K562 (cell line): ENCODE data around the gene TMEM181. TPM values are rescaled to one million over a fixed set of nuclear protein-coding genes. Genes with fewer than 3 reads are reported as not detected.

Source experiments
- ATAC-seq: fragments of 200-7000 bp; cut with Tn5 transposase; 3 replicates; pipeline ENCODE4 v1.9.1; 2020; ENCODE audit warnings: moderate library complexity
- BruUV-seq: library from RNA; stranded (reverse); fragments of 400-500 nt; replicated peaks from 2 replicates; lab custom pipeline; 2021; lab: Mats Ljungman, UMichigan
- CTCF ChIA-PET: fragments of 300-600 bp; formaldehyde crosslinking; extraction: SDS; loops from one replicate; lab custom pipeline; 2021; ENCODE audit warnings: low intra/inter-chr PET ratio; lab: Yijun Ruan, JAX
- POLR2A ChIA-PET: fragments of 300-600, 350-650 bp; sonication (Branson Sonifier 250); formaldehyde crosslinking; extraction: SDS; loops from one replicate; lab custom pipeline; 2021; ENCODE audit warnings: antibody characterized with exemption, inconsistent platforms; lab: Yijun Ruan, JAX
- DNase-seq, 4 experiments: peaks; one replicate each; pipeline versions ENCODE4 v3.0.0 to v3.0.0-alpha.2; 2011 to 2018; ENCODE audit warnings: low spot score in 3 of 4, mixed read lengths in 3 of 4; ENCODE audit errors: extremely low read depth in 1 of 4
- FAIRE-seq: peaks from 2 replicates; lab custom pipeline; 2011; peaks lifted over from hg19 to GRCh38; lab: Jason Lieb, UNC
- H2AFZ ChIP-seq: 2 replicates; pipeline ENCODE4 v1.6.0; 2011; ENCODE audit warnings: low read depth, low read length, control low read depth, inconsistent platforms
- H3K27ac ChIP-seq: fragments of 200-600 bp; 3 replicates; pipeline ENCODE4 v1.8.0; 2011; ENCODE audit warnings: low read depth, mild to moderate bottlenecking, control low read depth, inconsistent platforms, low read length, moderate library complexity, mixed read lengths; ENCODE audit errors: extremely low read depth
- H3K27me3 ChIP-seq, 2 experiments: fragments of 300-600 bp in 1 of 2; 2 replicates in 1 of 2; 3 replicates in 1 of 2; pipeline versions ENCODE4 v1.6.0 to v1.8.0; 2011; ENCODE audit warnings: inconsistent platforms in 2 of 2, low read length in 2 of 2, mild to moderate bottlenecking in 1 of 2, mixed read lengths in 1 of 2, moderate library complexity in 1 of 2; ENCODE audit not compliant: control insufficient read depth in 2 of 2, insufficient read depth in 2 of 2
- H3K36me3 ChIP-seq: fragments of 300-600 bp; 3 replicates; pipeline ENCODE4 v1.8.0; 2011; ENCODE audit warnings: mild to moderate bottlenecking, low read length, inconsistent platforms; ENCODE audit not compliant: control insufficient read depth, insufficient read depth
- H3K4me1 ChIP-seq, 2 experiments: fragments of 200-600 bp in 1 of 2; replicated peaks in 1 of 2; 2 replicates in 1 of 2; 3 replicates in 1 of 2; pipeline versions ENCODE4 v1.5.1 to v1.8.0; 2011; ENCODE audit warnings: inconsistent platforms in 2 of 2, low read length in 2 of 2, mild to moderate bottlenecking in 1 of 2, mixed read lengths in 1 of 2, moderate library complexity in 1 of 2; ENCODE audit not compliant: control insufficient read depth in 2 of 2, insufficient read depth in 2 of 2
- H3K4me2 ChIP-seq: 2 replicates; pipeline ENCODE4 v1.6.1; 2011; ENCODE audit warnings: low read length, control low read depth, inconsistent platforms, mixed read lengths; ENCODE audit not compliant: insufficient read depth
- H3K4me3 ChIP-seq: fragments of 200-600 bp; sonication (generic), shearing (Covaris generic); 2 replicates; pipeline ENCODE4 v1.5.1; 2016; ENCODE audit warnings: control low read depth, inconsistent platforms
- H3K79me2 ChIP-seq: fragments of 200-600 bp; 3 replicates; pipeline ENCODE4 v1.8.0; 2011; ENCODE audit warnings: low read length, inconsistent platforms; ENCODE audit not compliant: control insufficient read depth, insufficient read depth
- H3K9ac ChIP-seq, 2 experiments: 2 replicates each; pipeline versions ENCODE4 v1.6.0 to v1.6.1; 2011; ENCODE audit warnings: low read depth in 2 of 2, low read length in 2 of 2, control low read depth in 1 of 2, inconsistent platforms in 1 of 2, mild to moderate bottlenecking in 1 of 2, mixed read lengths in 1 of 2; ENCODE audit not compliant: insufficient read depth in 1 of 2
- H3K9me1 ChIP-seq: one replicate; pipeline ENCODE4 v1.6.0; 2011; ENCODE audit warnings: inconsistent platforms, mild to moderate bottlenecking, low read length, moderate library complexity; ENCODE audit not compliant: control insufficient read depth, insufficient read depth
- H3K9me3 ChIP-seq: replicated peaks from 2 replicates; pipeline ENCODE4 v1.5.1; 2011; ENCODE audit warnings: low read depth, low read length, inconsistent platforms; ENCODE audit not compliant: control insufficient read depth, insufficient read depth
- H4K20me1 ChIP-seq: replicated peaks from 2 replicates; pipeline ENCODE4 v1.6.1; 2011; ENCODE audit warnings: low read length, inconsistent platforms, mixed read lengths; ENCODE audit not compliant: control insufficient read depth, insufficient read depth
- HMG20A ChIP-seq: fragments of 450-650 bp; formaldehyde crosslinking; conservative IDR thresholded peaks from 2 replicates; pipeline ENCODE4 v1.4.0; 2020; ENCODE audit warnings: mild to moderate bottlenecking, mixed read lengths
- MNT ChIP-seq, 2 experiments: fragments of 450-650 bp; conservative IDR thresholded peaks; 2 replicates each; pipeline ENCODE4 v1.6.1; 2017; ENCODE audit warnings: mild to moderate bottlenecking in 2 of 2, moderate library complexity in 2 of 2
- RAD51 ChIP-seq: fragments of 450-650 bp; IDR thresholded peaks from 2 replicates; pipeline ENCODE4 v1.7.1; 2016; ENCODE audit warnings: low read depth, mild to moderate bottlenecking, borderline replicate concordance
- RBBP5 ChIP-seq: fragments of 200-600 bp; sonication (generic); IDR thresholded peaks from 2 replicates; pipeline ENCODE4 v1.6.1; 2012; ENCODE audit warnings: borderline replicate concordance, mild to moderate bottlenecking, low read length, control low read depth, inconsistent platforms; ENCODE audit not compliant: insufficient read depth, poor library complexity, severe bottlenecking
- WGBS: fragments of 100-300 bp; shearing (Covaris generic); methylation state at CpG from one replicate; pipeline ENCODE4 v1.1.6; 2016; ENCODE audit warnings: low coverage, mixed read lengths; ENCODE audit not compliant: insufficient coverage; ENCODE audit errors: missing lambda C conversion rate; 5-methylcytosine and 5-hydroxymethylcytosine counted together
- in situ Hi-C: fragments of 300-500 bp; cut with MboI; formaldehyde crosslinking; loops from 4 replicates; pipeline ENCODE4 v1.15.0; 2018; ENCODE audit warnings: inconsistent platforms, mixed read lengths
- intact Hi-C: fragments of 100-400 bp; cut with micrococcal nuclease; formaldehyde crosslinking; loops from 2 replicates; pipeline ENCODE4 v1.14.2; 2022
- polyA plus RNA-seq, 8 experiments: library from polyadenylated mRNA; depleted of rRNA in 4 of 8; stranded (reverse) in 5 of 8; unstranded in 3 of 8; fragments of >200 nt; fragmentation: Nextera tagmentation in 2 of 8; fragmentation: Illumina TruSeq in 1 of 8; extraction: Ambion mirVana in 2 of 8; extraction: Trizol in 1 of 8; gene quantifications; 2 replicates each; pipeline versions ENCODE4 v1.2.1 to v1.2.3, GENCODE V29; 2011 to 2014; ENCODE audit warnings: inconsistent platforms in 1 of 8, missing spikeins in 1 of 8
- total RNA-seq, 7 experiments: library from RNA; depleted of rRNA in 6 of 7; stranded (reverse); fragments of >200 nt in 6 of 7; fragmentation: Illumina TruSeq in 2 of 7; extraction: Trizol in 2 of 7; gene quantifications; 2 replicates each; pipeline versions ENCODE4 v1.2.1 to v1.2.3, GENCODE V29; 2011 to 2021; ENCODE audit warnings: low replicate concordance in 1 of 7

The TMEM181 gene
- total and polyA plus RNA-seq, 9 of the 15 experiments (the other 6 are each of a cell fraction or from before 2014, with no cell fraction given) = 5.6 to 27.2 (median 19.9) TPM

- H3K9ac ChIP-seq = no peak overlapping the region
- H3K27ac ChIP-seq = no peak overlapping the region
- H3K4me3 ChIP-seq = no peak overlapping the region
- FAIRE-seq (no peak), DNase-seq (no peak), ATAC-seq (no peak)
- CTCF ChIA-PET = interaction anchor here (0.7 kb wide), 1 partner anchor 199 kb away, joined by 3 read pairs; no protein-coding TSS in a partner anchor
- H3K4me2 ChIP-seq = no peak overlapping the region
- H3K36me3 ChIP-seq = no peaks in the 10 kb centered on the region
- 8% methylated on average over 11 of the region's 11 CpGs for WGBS
- H3K9me3 ChIP-seq = no peaks in the 10 kb centered on the region
- intact Hi-C loops = no loop called here
- TF ChIP-seq RAD51 (no peak), HMG20A (CRISPR knock-in tag) (no peak), RBBP5 (no peak), MNT (conservative IDR thresholded peaks at IDR 0.05) (no peak)
- POLR2A ChIA-PET = interaction anchor here (1.0 kb wide), 1 partner anchor 9 kb away, joined by 4 read pairs; no protein-coding TSS in a partner anchor
- no peak overlapping the region for H2AFZ ChIP-seq
- in situ Hi-C loops = loop anchor here (25.0 kb wide), 1 partner anchor 434 kb away; no protein-coding TSS in a partner anchor
- no peaks in the 10 kb centered on the region for H4K20me1 ChIP-seq
- no peaks in the 10 kb centered on the region for H3K79me2 ChIP-seq
- no peaks in the 10 kb centered on the region for H3K9me1 ChIP-seq
- peaks cover 25 to 46% of the 10 kb centered on the region in 2 experiments for H3K27me3 ChIP-seq
- BruUV-seq = no TSS peak
- no peaks in the 10 kb centered on the region for H3K4me1 ChIP-seq
Observed at GRCh38 chr6:158677906-158678578, 118.2 kb downstream of the TMEM181 start.
